ENCODE data around the gene CDC14B. TPM values are rescaled to one million over a fixed set of nuclear protein-coding genes. Genes with fewer than 3 reads are reported as not detected.

CDC14B gene
- total and polyA plus RNA-seq, 2 of the 4 experiments (the other 2 are of a cell fraction) = 9.7 to 26.3 TPM

DNA sequence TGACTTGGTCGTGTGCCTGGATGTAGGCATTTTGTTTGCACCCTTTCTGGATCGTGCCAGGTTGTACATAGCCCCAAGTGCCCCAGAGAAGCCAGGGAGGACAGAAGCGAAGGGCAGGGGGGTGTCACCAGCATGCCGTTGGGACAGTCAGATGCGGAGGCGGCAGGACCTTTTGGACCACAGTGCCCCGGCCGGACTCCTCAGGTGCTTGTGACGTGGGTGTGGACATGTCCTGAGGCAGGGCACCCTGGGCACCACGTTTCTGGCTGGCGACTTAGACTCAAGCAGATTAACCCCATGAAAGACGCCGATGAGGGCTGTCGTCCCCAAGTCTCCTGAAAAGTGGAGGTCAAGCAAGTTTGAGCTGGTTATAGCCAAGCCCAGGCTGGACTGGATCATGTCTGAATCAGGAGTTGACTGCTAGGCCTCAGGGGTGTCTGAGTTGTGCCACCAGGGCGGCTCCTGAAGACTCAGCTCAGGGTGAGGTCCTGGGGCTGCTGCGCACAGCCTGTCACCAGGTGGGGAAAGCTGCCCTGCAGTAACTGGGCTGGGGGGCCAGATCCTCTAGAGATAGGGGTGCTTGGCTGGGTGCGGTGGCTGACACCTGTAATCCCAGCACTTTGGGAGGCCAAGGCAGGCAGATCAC lies 127.6 kb downstream of the CDC14B start:
- H3K4me1 ChIP-seq (ENCODE audit: control insufficient read depth, insufficient read depth, low read length) = peaks cover 20% of the 10 kb centered on the region
- BruUV-seq (replicated peaks) = no TSS peak
- peak overlapping the region; percentile 5; the same call in 1 of the 2 replicates for H3K18ac ChIP-seq (ENCODE audit: low read depth, low read length)
- no peak overlapping the region; the same call in 2 of the 3 replicates for H2BK15ac ChIP-seq (ENCODE audit: low read depth, low read length)
- peaks cover 17% of the 10 kb centered on the region for H3K9me1 ChIP-seq (ENCODE audit: insufficient read depth, low read length)
- H3K56ac ChIP-seq (ENCODE audit: extremely low read depth, insufficient read depth, low read length) = no peak overlapping the region
- H3K23ac ChIP-seq (ENCODE audit: low read depth, low read length) = 0 out of 2 replicates have a peak overlapping the region, but pooled peaks have one; percentile 4
- in situ Hi-C loops (cut with MboI; ENCODE audit: low sequenced_read_pairs) (no loop called here), dilution Hi-C loops (cut with HindIII; ENCODE audit: low sequenced_read_pairs, unreplicated experiment) (no loop called here), intact Hi-C loops (cut with micrococcal nuclease) (no loop called here)
- peak overlapping the region; percentile 12; the same call in 1 of the 2 replicates for H3K27ac ChIP-seq (ENCODE audit: insufficient read depth, low read length)
- WGBS, 2 experiments (ENCODE audit: extremely low coverage in 2 of 2, insufficient read length in 1 of 2) = 74% methylated on average over 15 of the region's 17 CpGs; no CpG with 5 or more reads in 1 of the 2 experiments
- TF ChIP-seq FOS (IDR thresholded peaks at IDR 0.05; ENCODE audit: low read depth, low read length) = no peak
- no peak for TF ChIP-seq SMC3 (IDR thresholded peaks at IDR 0.05; ENCODE audit: low read depth, low read length)
- no peak for TF ChIP-seq MXI1 (IDR thresholded peaks at IDR 0.05; ENCODE audit: borderline replicate concordance, low read depth, low read length)
- TF ChIP-seq CEBPB (IDR thresholded peaks at IDR 0.05; ENCODE audit: low read depth, low read length) = no peak
- H2BK20ac ChIP-seq (ENCODE audit: low read depth, low read length) = no peak overlapping the region
- peaks cover 14% of the 10 kb centered on the region for H4K20me1 ChIP-seq (ENCODE audit: insufficient read depth, low read length)
- no peak overlapping the region for H4K91ac ChIP-seq (ENCODE audit: insufficient read depth, low read depth, low read length)
- H3K4me2 ChIP-seq (ENCODE audit: low read depth, low read length) = peak overlapping the region; percentile 51
- H2BK120ac ChIP-seq (ENCODE audit: low read depth, low read length) = no peak overlapping the region
- H3K4me3 ChIP-seq (ENCODE audit: insufficient read depth, low read depth, low read length) = no peak overlapping the region
- no peaks in the 10 kb centered on the region for H3K9me3 ChIP-seq (ENCODE audit: control insufficient read depth, insufficient read depth, low read length)
- ChIA-PET CTCF (interaction anchor here (0.5 kb wide), 1 partner anchor 39 kb away, joined by 3 read pairs; no protein-coding TSS in a partner anchor), POLR2A (ENCODE audit: unreplicated experiment) (no interaction called here)
- DNase-seq = no peak
- H2BK5ac ChIP-seq (ENCODE audit: low read depth, low read length, poor library complexity, severe bottlenecking) = peak overlapping the region; percentile 5
- no peak overlapping the region for H2AFZ ChIP-seq (replicated peaks; ENCODE audit: low read length, poor library complexity)
- 0 out of 2 replicates have a peak overlapping the region, but pooled peaks have one; percentile 26 for H3K14ac ChIP-seq (replicated peaks; ENCODE audit: low read depth, low read length)
- peaks cover under 1 to 21% of the 10 kb centered on the region in 2 experiments; a peak in 3 of 4 replicates for H3K79me1 ChIP-seq (ENCODE audit: low read depth in 1 of 2, low read length in 2 of 2)
- H4K5ac ChIP-seq (ENCODE audit: low read depth, low read length) = no peak overlapping the region
- H2AK9ac ChIP-seq (replicated peaks; ENCODE audit: low read depth, low read length, poor library complexity) = peak overlapping the region; percentile 52
- peak overlapping the region; percentile 53 for H2AK5ac ChIP-seq (ENCODE audit: low read depth, low read length)
- no peak overlapping the region; a peak in 1 of 4 replicates for H4K8ac ChIP-seq (ENCODE audit: low read depth in 2 of 2, low read length in 2 of 2)
- no peak overlapping the region for H3K9ac ChIP-seq (ENCODE audit: low read depth, low read length)
- no peaks in the 10 kb centered on the region for H3K27me3 ChIP-seq (ENCODE audit: control insufficient read depth, insufficient read depth, low read length)
- H3K4ac ChIP-seq (ENCODE audit: low read depth, low read length) = peak overlapping the region; percentile 11
- no peak for ATAC-seq (ENCODE audit: low read depth)
- peaks cover 22% of the 10 kb centered on the region for H3K36me3 ChIP-seq (ENCODE audit: control insufficient read depth, insufficient read depth, low read length)

All from IMR-90 (cell line).